Activated CD4-positive, alpha-beta T cell treated with anti-CD3 and anti-CD28 coated beads, Interleukin-2, amount 50 U/mL, for 24 hours (primary cell): ENCODE data around the gene SLC31A1.
"Not testable (repeated sequence)": the region's sequence is repeated elsewhere in the genome, so short reads cannot be mapped to it uniquely, and the experiment has no call there.

Experiments used
- DNase-seq, 2 donors: peaks; one replicate each; pipeline ENCODE4 v3.0.0-alpha.2; 2020; ENCODE audit warnings: low read depth in 1 of 2, low spot score in 1 of 2

The SLC31A1 gene

GRCh38 chr9:113219969-113220368 is 1.4 kb upstream of the SLC31A1 start:
- DNase-seq: no peak

GRCh38 chr9:113220467-113221002 is 809 bp upstream of the SLC31A1 start:
- DNase-seq: no peak

GRCh38 chr9:113221800-113222481 is 597 bp downstream of the SLC31A1 start:
- DNase-seq: no peak

GRCh38 chr9:113222482-113222841 is 1.1 kb downstream of the SLC31A1 start:
- no peak for DNase-seq

- DNase-seq: no peak
These were observed 2.6 kb downstream of the SLC31A1 start for GRCh38 chr9:113223963-113224362.

GRCh38 chr9:113227436-113227835 is 6.1 kb downstream of the SLC31A1 start:
- no peak for DNase-seq

GRCh38 chr9:113228130-113228665 is 6.9 kb downstream of the SLC31A1 start:
- DNase-seq: no peak

- DNase-seq: no peak
These were observed 10.4 kb downstream of the SLC31A1 start for GRCh38 chr9:113231701-113232100.

- DNase-seq: not testable (repeated sequence)
These were observed 14.4 kb downstream of the SLC31A1 start for GRCh38 chr9:113235701-113236255.

- no peak for DNase-seq
These were observed 15.7 kb downstream of the SLC31A1 start for GRCh38 chr9:113237026-113237425.

- no peak for DNase-seq
These were observed 17.0 kb downstream of the SLC31A1 start for GRCh38 chr9:113238202-113238858.

- DNase-seq: no peak
These were observed 17.5 kb downstream of the SLC31A1 start for GRCh38 chr9:113238859-113239232.

- DNase-seq: no peak
These were observed 19.8 kb downstream of the SLC31A1 start for GRCh38 chr9:113241161-113241560.

- no peak for DNase-seq
These were observed 23.2 kb downstream of the SLC31A1 start for GRCh38 chr9:113244556-113244955.

GRCh38 chr9:113245894-113246293 is 24.6 kb downstream of the SLC31A1 start:
- DNase-seq: no peak

- no peak for DNase-seq
These were observed 25.6 kb downstream of the SLC31A1 start for GRCh38 chr9:113246928-113247327.

- no peak for DNase-seq
These were observed 26.3 kb downstream of the SLC31A1 start for GRCh38 chr9:113247640-113248039.

- not testable (repeated sequence) for DNase-seq
These were observed 28.3 kb downstream of the SLC31A1 start for GRCh38 chr9:113249661-113250060.

GRCh38 chr9:113250807-113251206 is 29.5 kb downstream of the SLC31A1 start:
- no peak for DNase-seq

GRCh38 chr9:113254991-113255390 is 33.6 kb downstream of the SLC31A1 start:
- DNase-seq: no peak

- DNase-seq: no peak
These were observed 34.1 kb downstream of the SLC31A1 start for GRCh38 chr9:113255438-113255837.

- no peak for DNase-seq
These were observed 36.5 kb downstream of the SLC31A1 start for GRCh38 chr9:113257863-113258262.
